Measurements from ENCODE around the gene LCN2.
"Not testable (repeated sequence)": the region's sequence is repeated elsewhere in the genome, so short reads cannot be mapped to it uniquely, and the experiment has no call there.

The LCN2 gene

GRCh38 chr9:128168731-128169308 is 19.6 kb downstream of the LCN2 start:
- no peak for DNase-seq (ENCODE audit: low spot score)

DNA sequence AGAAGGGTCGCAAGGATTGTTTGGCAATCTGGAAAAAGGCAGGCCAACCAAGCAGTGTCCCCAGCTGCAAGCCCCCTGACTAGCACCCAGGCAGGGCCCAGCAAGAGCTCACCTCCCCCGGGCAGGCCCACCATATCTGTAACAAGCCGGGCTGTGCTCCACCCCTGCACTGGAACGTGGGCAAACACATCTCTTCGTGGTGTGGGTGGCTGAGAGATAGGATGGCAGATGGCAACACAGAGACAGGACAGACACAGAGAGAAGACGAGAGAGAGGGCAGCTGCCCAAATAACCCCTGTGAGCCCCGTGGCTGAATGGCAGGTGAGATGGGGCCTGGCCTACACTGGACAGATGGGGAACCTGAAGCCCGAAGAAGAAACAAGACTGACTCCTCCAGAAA is 20.2 kb downstream of the LCN2 start:
- no peak for DNase-seq (ENCODE audit: low spot score)

GRCh38 chr9:128169925-128170324 is 20.7 kb downstream of the LCN2 start:
- no peak for DNase-seq (ENCODE audit: low spot score)

GRCh38 chr9:128174062-128174461 is 24.8 kb downstream of the LCN2 start:
- no peak for DNase-seq (ENCODE audit: low spot score)

GRCh38 chr9:128175102-128175563 is 25.9 kb downstream of the LCN2 start:
- DNase-seq (ENCODE audit: low spot score): no peak

- no peak for DNase-seq (ENCODE audit: low spot score)
Measured at GRCh38 chr9:128175726-128176125, 26.5 kb downstream of the LCN2 start.

- DNase-seq (ENCODE audit: low spot score): no peak
Measured at GRCh38 chr9:128178806-128179431, 29.7 kb downstream of the LCN2 start.

GRCh38 chr9:128180001-128180400 is 30.7 kb downstream of the LCN2 start:
- DNase-seq (ENCODE audit: low spot score): no peak

- no peak for DNase-seq (ENCODE audit: low spot score)
Measured at GRCh38 chr9:128180447-128180846, 31.2 kb downstream of the LCN2 start.

DNA sequence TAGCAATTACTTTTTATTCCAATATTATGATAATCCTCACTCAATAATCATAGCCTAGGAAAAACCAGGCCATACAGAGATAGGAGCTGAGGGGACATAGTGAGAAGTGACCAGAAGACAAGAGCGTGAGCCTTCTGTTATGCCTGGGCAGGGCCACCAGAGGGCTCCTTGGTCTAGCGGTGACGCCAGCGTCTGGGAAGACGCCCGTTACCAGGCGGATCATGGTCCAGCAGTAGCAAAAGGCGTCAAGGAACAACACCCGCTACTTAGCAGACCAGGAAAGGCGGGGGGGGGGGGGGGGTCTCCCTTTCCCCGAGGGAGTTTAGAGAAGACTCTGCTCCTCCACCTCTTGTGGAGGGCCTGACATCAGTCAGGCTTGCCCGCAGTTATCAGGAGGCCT is 32.2 kb downstream of the LCN2 start:
- DNase-seq (ENCODE audit: low spot score): not testable (repeated sequence)

DNA sequence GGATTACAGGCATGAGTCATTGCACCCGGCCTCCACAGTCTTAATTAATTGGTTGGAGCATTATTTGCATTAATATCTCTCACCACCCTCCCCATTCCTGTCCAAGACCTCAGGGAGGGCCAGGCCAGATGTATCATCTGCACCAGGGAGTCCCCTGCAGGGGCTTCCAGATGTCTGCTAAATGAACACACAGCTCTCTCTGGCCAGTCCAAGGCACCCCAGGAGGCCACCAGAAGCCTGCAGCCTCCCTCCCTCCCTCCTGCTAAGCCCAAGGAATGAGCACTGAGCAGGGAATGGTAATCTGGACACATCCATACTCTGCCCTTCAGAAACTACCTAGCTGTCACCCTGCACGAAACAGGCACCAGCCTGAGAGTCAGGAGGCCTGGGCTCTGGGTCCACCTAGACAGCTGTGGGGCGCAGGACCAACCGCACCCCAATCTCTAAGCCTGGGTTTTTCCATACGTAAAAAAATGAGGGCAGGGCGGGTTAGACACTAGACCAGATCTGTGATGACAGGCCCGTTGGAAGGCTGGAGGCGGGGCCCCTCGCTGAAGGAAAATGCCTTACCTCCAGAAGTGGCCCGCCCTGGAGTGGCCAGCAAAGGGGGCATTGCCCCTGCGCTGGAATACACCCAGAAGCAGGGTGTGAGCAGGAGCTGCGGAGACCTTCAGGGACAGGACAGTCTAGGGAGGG is 33.8 kb downstream of the LCN2 start:
- no peak for DNase-seq (ENCODE audit: low spot score)

GRCh38 chr9:128185979-128186965 is 37.0 kb downstream of the LCN2 start:
- DNase-seq (ENCODE audit: low spot score): no peak

- DNase-seq (ENCODE audit: low spot score): no peak
Measured at GRCh38 chr9:128187361-128187760, 38.1 kb downstream of the LCN2 start.

DNA sequence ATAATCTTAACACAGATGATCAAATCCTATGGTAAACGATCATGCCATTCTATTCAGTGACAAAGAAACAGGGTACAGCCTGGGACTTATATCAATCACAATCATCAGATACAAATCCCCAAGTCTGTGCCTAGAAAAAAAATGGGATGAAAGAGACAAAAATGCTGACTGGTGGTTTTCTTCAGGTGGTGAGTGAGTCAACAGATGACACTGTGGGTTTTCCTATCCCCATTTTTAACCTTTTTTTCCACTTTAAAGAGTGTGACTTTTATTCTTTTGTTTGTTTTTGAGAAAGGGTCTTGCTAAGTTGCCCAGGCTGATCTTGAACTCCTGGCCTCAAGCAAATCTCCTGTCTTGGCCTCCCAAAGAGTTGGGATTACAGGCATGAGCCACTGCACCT is 39.0 kb downstream of the LCN2 start:
- no peak for DNase-seq (ENCODE audit: low spot score)

- no peak for DNase-seq (ENCODE audit: low spot score)
Measured at GRCh38 chr9:128190013-128190412, 40.8 kb downstream of the LCN2 start.

DNA sequence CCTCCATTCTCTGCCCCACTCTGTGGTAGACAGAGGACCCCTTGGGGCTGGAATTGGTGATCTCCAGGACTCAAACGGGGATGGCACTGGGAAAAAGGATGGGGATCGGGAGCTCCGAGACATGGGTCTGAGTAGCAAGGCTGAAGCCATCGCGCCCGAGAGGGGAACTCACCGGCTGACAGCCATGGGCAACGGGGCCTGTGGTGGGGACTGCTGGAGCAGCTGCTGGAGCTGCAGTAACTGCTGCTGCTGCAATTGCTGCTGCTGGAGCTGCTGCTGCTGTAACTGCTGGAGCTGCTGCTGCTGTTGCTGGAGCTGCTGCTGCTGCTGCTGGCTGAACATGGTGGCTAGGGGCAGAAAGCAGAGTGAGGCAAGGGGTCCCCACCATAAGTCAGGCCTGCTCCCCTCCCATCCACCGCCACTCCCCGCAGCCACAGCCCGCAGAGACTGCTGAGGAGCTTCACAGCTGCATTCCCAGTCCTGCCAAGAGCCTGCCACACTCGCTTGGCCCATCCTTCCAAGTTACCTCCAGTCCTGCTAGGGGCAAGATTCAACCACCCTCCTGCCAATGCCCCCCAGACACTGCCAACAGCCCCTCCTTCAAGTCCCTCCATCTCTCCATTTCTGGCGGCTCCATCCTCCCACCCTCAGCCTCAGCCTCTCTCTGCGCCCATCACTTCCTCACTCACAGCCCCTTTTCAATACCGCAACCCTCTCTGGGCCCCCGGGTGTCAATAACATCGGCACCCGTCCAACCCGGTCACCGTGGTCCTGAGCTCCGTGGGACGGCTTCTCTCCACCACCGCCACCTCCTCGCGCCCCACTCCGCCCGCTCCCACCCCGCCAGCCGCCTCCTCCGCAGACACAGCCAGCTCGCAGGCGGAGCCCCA is 41.5 kb downstream of the LCN2 start:
- DNase-seq (ENCODE audit: low spot score): no peak

DNA sequence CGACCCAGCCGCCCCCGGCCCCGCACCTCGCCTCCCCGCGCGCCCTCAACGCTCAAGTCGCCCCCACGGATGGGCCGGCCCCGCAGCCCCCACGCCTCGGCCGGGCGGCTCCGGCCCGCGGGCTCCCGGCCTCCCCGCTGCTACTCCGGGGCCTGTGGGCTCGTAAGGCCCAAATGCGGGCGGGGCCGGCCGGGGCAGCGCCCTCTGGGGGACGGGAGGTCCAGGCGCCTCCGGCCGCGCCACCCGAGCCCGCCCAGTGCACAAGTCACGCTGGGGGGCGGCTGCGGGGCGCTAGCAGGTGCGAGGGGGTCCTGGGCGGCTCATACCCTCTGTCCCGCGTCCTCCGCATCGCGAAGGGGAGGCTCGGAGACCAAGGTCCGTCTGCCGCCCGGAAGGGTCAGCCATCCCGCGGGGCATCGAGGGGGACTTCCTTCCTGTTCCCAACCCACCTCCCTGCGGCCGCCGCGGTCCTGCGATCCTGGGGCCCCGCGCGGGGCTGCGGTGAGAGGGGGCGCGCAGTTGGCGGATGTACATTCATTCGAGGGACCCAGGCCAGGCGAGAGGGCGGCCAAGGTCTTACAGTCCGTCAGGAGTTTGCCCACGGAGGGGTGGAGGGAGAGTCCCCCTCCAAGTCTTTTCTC is 42.3 kb downstream of the LCN2 start, which contains the start of gene CIZ1:
Gene CIZ1 (minus strand): TSS at position 167 of the 641 bp plus-strand sequence. CDS start 715 bp downstream, outside the sequence.
- peak; percentile 70 for DNase-seq (ENCODE audit: low spot score)

GRCh38 chr9:128192601-128193371 is 43.5 kb downstream of the LCN2 start:
- peak; percentile 48 for DNase-seq (ENCODE audit: low spot score)

DNA sequence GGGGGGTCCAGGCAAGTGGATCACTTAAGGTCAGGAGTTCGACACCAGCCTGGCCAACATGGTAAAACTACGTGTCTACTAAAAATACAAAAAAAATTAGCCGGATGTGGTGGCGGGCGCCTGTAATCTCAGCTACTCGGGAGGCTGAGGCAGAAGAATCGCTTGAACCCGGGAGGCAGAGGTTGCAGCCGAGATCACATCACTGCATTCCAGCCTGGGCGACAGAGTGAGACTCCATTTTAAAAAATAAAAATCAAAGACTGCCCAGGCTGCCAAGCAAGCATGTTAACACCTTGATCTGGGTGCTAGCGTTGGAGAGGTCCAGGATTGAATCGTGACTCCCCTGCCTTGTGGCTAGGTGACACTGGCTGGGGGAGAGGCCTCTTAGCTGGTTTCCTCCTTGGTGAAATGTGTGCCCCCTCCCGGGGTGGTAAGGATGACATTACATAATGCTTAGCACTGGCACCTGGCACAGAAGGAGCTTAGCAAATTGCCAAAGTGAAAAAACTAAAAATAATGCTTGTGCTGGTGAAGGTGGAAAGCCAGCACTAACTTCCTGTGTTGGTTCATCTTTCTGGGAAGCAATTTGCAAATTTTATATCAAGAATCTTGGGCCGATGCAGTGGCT is 44.3 kb downstream of the LCN2 start:
- DNase-seq (ENCODE audit: low spot score): no peak

Measured in COLO829 (cell line).